ENCODE results near the gene CCS.

Gene CCS

GRCh38 chr11:66646828-66647227 lies 53.8 kb downstream of the CCS start:
- Histone ChIP-seq H3K9me3 (ENCODE audit: control insufficient read depth, insufficient read depth, low read depth, low read length) (no peaks in the 10 kb centered on the region; the same call in 1 of the 2 replicates), H3K27me3 (ENCODE audit: control insufficient read depth, insufficient read depth, low read length) (no peaks in the 10 kb centered on the region), H3K27ac (ENCODE audit: low read depth, low read length) (no peak overlapping the region), H3K4me3 (ENCODE audit: low read depth, low read length) (no peak overlapping the region), H3K4me1 (ENCODE audit: control insufficient read depth, insufficient read depth, low read length) (peaks cover 15% of the 10 kb centered on the region), H3K9ac (ENCODE audit: low read length) (no peak overlapping the region), H3K36me3 (ENCODE audit: control insufficient read depth, insufficient read depth, low read length) (peaks cover 92% of the 10 kb centered on the region)

- H3K27me3 ChIP-seq (ENCODE audit: control insufficient read depth, insufficient read depth, low read length), result no peaks in the 10 kb centered on the region
- no peaks in the 10 kb centered on the region for H3K4me1 ChIP-seq (ENCODE audit: control insufficient read depth, insufficient read depth, low read length)
- H3K9ac ChIP-seq (ENCODE audit: low read length), result no peak overlapping the region
- H3K27ac ChIP-seq (ENCODE audit: low read depth, low read length), result no peak overlapping the region
- H3K36me3 ChIP-seq (ENCODE audit: control insufficient read depth, insufficient read depth, low read length), result peaks cover 79% of the 10 kb centered on the region
- H3K4me3 ChIP-seq (ENCODE audit: low read depth, low read length), result no peak overlapping the region
- H3K9me3 ChIP-seq (ENCODE audit: control insufficient read depth, insufficient read depth, low read depth, low read length), result no peaks in the 10 kb centered on the region; the same call in 1 of the 2 replicates
Observed at GRCh38 chr11:66649903-66650302, 56.9 kb downstream of the CCS start.

- no peak overlapping the region for H3K27ac ChIP-seq (ENCODE audit: low read depth, low read length)
- no peaks in the 10 kb centered on the region for H3K4me1 ChIP-seq (ENCODE audit: control insufficient read depth, insufficient read depth, low read length)
- no peak overlapping the region for H3K9ac ChIP-seq (ENCODE audit: low read length)
- no peaks in the 10 kb centered on the region for H3K27me3 ChIP-seq (ENCODE audit: control insufficient read depth, insufficient read depth, low read length)
- peaks cover 71% of the 10 kb centered on the region for H3K36me3 ChIP-seq (ENCODE audit: control insufficient read depth, insufficient read depth, low read length)
- H3K4me3 ChIP-seq (ENCODE audit: low read depth, low read length), result no peak overlapping the region
- H3K9me3 ChIP-seq (ENCODE audit: control insufficient read depth, insufficient read depth, low read depth, low read length), result no peaks in the 10 kb centered on the region; the same call in 1 of the 2 replicates
Observed at GRCh38 chr11:66651016-66651415, 58.0 kb downstream of the CCS start.

- H3K27me3 ChIP-seq (ENCODE audit: control insufficient read depth, insufficient read depth, low read length), result no peaks in the 10 kb centered on the region
- H3K9ac ChIP-seq (ENCODE audit: low read length), result no peak overlapping the region
- peaks cover 64% of the 10 kb centered on the region for H3K36me3 ChIP-seq (ENCODE audit: control insufficient read depth, insufficient read depth, low read length)
- H3K4me1 ChIP-seq (ENCODE audit: control insufficient read depth, insufficient read depth, low read length), result no peaks in the 10 kb centered on the region
- no peak overlapping the region for H3K4me3 ChIP-seq (ENCODE audit: low read depth, low read length)
- no peak overlapping the region for H3K27ac ChIP-seq (ENCODE audit: low read depth, low read length)
- no peaks in the 10 kb centered on the region; the same call in 1 of the 2 replicates for H3K9me3 ChIP-seq (ENCODE audit: control insufficient read depth, insufficient read depth, low read depth, low read length)
Observed at GRCh38 chr11:66652651-66653050, 59.7 kb downstream of the CCS start.

- H3K36me3 ChIP-seq (ENCODE audit: control insufficient read depth, insufficient read depth, low read length), result peaks cover 61% of the 10 kb centered on the region
- H3K4me3 ChIP-seq (ENCODE audit: low read depth, low read length), result no peak overlapping the region
- no peak overlapping the region for H3K9ac ChIP-seq (ENCODE audit: low read length)
- H3K27me3 ChIP-seq (ENCODE audit: control insufficient read depth, insufficient read depth, low read length), result no peaks in the 10 kb centered on the region
- H3K9me3 ChIP-seq (ENCODE audit: control insufficient read depth, insufficient read depth, low read depth, low read length), result no peaks in the 10 kb centered on the region; the same call in 1 of the 2 replicates
- no peak overlapping the region for H3K27ac ChIP-seq (ENCODE audit: low read depth, low read length)
- no peaks in the 10 kb centered on the region for H3K4me1 ChIP-seq (ENCODE audit: control insufficient read depth, insufficient read depth, low read length)
Observed at GRCh38 chr11:66653123-66653522, 60.1 kb downstream of the CCS start.

Data from HUES6 (cell line).